ENCODE measurements around the gene ZMIZ1.

DNA sequence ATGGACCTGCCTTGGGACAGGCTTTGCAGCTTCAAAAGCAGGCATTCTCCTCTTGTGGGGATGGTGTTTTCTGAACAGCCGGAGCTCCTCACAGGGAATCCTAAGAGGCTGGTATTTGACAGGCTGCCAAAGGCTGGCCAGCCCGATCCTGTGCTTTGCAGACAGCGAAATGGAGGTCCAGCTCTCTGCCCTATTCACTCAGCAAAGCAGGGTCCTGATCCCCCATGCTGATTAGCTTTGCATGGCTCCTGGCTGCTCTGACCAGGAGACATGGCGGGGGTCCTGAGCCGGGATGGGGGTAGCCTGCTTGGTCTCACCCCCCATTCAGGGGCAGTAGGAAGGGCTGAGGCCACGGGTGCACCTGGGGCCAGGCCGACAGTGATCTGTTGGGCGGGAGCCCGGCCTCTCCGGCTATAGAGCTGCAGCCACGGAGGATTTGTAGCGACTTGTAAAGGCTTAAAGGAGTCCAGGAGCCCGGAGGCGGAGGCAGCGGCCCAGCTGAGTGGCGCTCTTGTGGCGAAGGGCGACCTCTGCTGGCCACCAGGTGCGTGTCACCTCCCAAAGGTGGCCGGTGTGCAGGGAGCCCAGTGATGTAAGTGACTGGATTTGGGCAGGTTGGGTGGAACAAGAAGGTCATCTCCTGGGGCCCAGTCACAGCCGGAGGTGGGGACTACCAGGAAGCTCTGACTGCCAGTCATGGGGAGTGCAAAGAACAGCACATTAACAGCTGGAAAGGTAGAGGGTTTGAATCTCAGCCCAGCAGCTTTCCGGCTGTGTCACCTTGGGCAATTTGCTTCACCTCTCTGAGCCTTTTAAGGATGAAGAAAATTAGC, 126.5 kb downstream of the ZMIZ1 start:
- TF ChIP-seq CTCF (conservative IDR thresholded peaks at IDR 0.05; ENCODE audit: low read depth, low read length) (peak; percentile 95), EZH2 (IDR thresholded peaks at IDR 0.05; ENCODE audit: borderline replicate concordance, low read depth, low read length, poor library complexity, severe bottlenecking) (no peak)
